ENCODE measurements around the gene ZNF385B.

DNA sequence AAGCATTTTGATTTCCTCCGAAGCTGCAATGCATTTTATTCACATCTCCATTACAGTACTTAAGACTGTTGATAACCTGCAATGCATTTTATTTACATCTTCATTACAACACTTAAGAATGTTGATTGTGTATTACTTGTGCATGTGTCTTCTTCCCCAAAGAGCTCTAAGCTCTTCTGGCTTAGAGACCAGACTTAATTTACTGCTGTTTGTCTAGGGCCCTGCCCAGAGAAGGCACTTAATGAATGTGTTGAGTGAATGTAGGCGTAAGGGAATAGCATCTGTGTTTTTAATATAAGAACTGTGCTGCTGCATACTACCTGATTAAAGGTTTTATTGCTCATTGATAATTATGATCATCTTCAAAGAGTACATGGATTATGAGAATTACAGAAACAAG, 295.6 kb downstream of the ZNF385B start:
- TF ChIP-seq POLR2A (IDR thresholded peaks at IDR 0.05) (no peak), EP300 (IDR thresholded peaks at IDR 0.05) (no peak)

Measured in stomach (tissue), 4 donors.